ENCODE data around the gene CELF4.
"Not testable (repeated sequence)": the region's sequence is repeated elsewhere in the genome, so short reads cannot be mapped to it uniquely, and the experiment has no call there.

Gene CELF4

GRCh38 chr18:37467002-37467662, 98.5 kb downstream of the CELF4 start:
- TF ChIP-seq CTCF (IDR thresholded peaks at IDR 0.05; ENCODE audit: extremely low read depth, missing control alignments), result no peak
- DNase-seq (ENCODE audit: low spot score), result no peak

- DNase-seq (ENCODE audit: low spot score), result no peak
Measured at GRCh38 chr18:37465958-37466357, 99.6 kb downstream of the CELF4 start.

GRCh38 chr18:37464257-37464656, 101.3 kb downstream of the CELF4 start:
- no peak for DNase-seq (ENCODE audit: low spot score)

More at GRCh38 chr18:37465958-37466357, 99.6 kb downstream of the CELF4 start:
- no peak for TF ChIP-seq CTCF (IDR thresholded peaks at IDR 0.05; ENCODE audit: extremely low read depth, missing control alignments)

GRCh38 chr18:37461329-37461728, 104.3 kb downstream of the CELF4 start:
- not testable (repeated sequence) for DNase-seq (ENCODE audit: low spot score)

More at GRCh38 chr18:37464257-37464656, 101.3 kb downstream of the CELF4 start:
- no peak for TF ChIP-seq CTCF (IDR thresholded peaks at IDR 0.05; ENCODE audit: extremely low read depth, missing control alignments)

GRCh38 chr18:37460604-37461003, 105.0 kb downstream of the CELF4 start:
- no peak for TF ChIP-seq CTCF (IDR thresholded peaks at IDR 0.05; ENCODE audit: extremely low read depth, missing control alignments)
- DNase-seq (ENCODE audit: low spot score), result no peak

GRCh38 chr18:37458697-37459096, 106.9 kb downstream of the CELF4 start:
- TF ChIP-seq CTCF (IDR thresholded peaks at IDR 0.05; ENCODE audit: extremely low read depth, missing control alignments), result no peak

GRCh38 chr18:37457753-37458152, 107.8 kb downstream of the CELF4 start:
- no peak for DNase-seq (ENCODE audit: low spot score)
- TF ChIP-seq CTCF (IDR thresholded peaks at IDR 0.05; ENCODE audit: extremely low read depth, missing control alignments), result no peak

More at GRCh38 chr18:37458697-37459096, 106.9 kb downstream of the CELF4 start:
- no peak for DNase-seq (ENCODE audit: low spot score)

- DNase-seq (ENCODE audit: low spot score), result no peak
- TF ChIP-seq CTCF (IDR thresholded peaks at IDR 0.05; ENCODE audit: extremely low read depth, missing control alignments), result no peak
Measured at GRCh38 chr18:37457341-37457740, 108.3 kb downstream of the CELF4 start.
